ENCODE measurements around the gene OSBPL1A.

Gene OSBPL1A

GRCh38 chr18:24170360-24170759 lies 227.3 kb downstream of the OSBPL1A start:
- no peak for TF ChIP-seq EZH2phosphoT487 (IDR thresholded peaks at IDR 0.05; ENCODE audit: low read depth)
- TF ChIP-seq CTCF (IDR thresholded peaks at IDR 0.05; ENCODE audit: low read depth, low read length), result no peak
- H3K4me3 ChIP-seq (ENCODE audit: low read length), result no peak overlapping the region
- peaks cover 11% of the 10 kb centered on the region for H3K4me1 ChIP-seq (ENCODE audit: low read length)
- H3K27me3 ChIP-seq (ENCODE audit: low read depth, low read length), result 0 out of 2 replicates have a peak, but pooled peaks cover 4% of the 10 kb centered on the region
- no peak overlapping the region for H3K4me2 ChIP-seq (ENCODE audit: low read length)
- H3K9me3 ChIP-seq (ENCODE audit: insufficient read depth, low read length), result no peaks in the 10 kb centered on the region
- H3K27ac ChIP-seq (ENCODE audit: low read length), result no peak overlapping the region
- no peak overlapping the region for H3K9ac ChIP-seq (ENCODE audit: low read length)
- no peaks in the 10 kb centered on the region for H3K79me2 ChIP-seq (ENCODE audit: low read length)
- no peaks in the 10 kb centered on the region for H4K20me1 ChIP-seq (ENCODE audit: insufficient read depth, low read length)
- no peaks in the 10 kb centered on the region for H3K36me3 ChIP-seq (replicated peaks; ENCODE audit: low read depth, low read length)
- no peak overlapping the region for H2AFZ ChIP-seq (ENCODE audit: low read depth, low read length)

GRCh38 chr18:24168496-24168895 lies 229.1 kb downstream of the OSBPL1A start:
- peak overlapping the region; percentile 56 for H3K4me2 ChIP-seq (ENCODE audit: low read length)
- TF ChIP-seq EZH2phosphoT487 (IDR thresholded peaks at IDR 0.05; ENCODE audit: low read depth), result no peak
- no peak for TF ChIP-seq CTCF (IDR thresholded peaks at IDR 0.05; ENCODE audit: low read depth, low read length)
- no peaks in the 10 kb centered on the region for H3K79me2 ChIP-seq (ENCODE audit: low read length)
- H3K4me1 ChIP-seq (ENCODE audit: low read length), result peaks cover 11% of the 10 kb centered on the region
- no peaks in the 10 kb centered on the region for H3K9me3 ChIP-seq (ENCODE audit: insufficient read depth, low read length)
- no peaks in the 10 kb centered on the region for H3K36me3 ChIP-seq (replicated peaks; ENCODE audit: low read depth, low read length)
- no peaks in the 10 kb centered on the region for H4K20me1 ChIP-seq (ENCODE audit: insufficient read depth, low read length)
- no peak overlapping the region for H3K27ac ChIP-seq (ENCODE audit: low read length)
- H3K27me3 ChIP-seq (ENCODE audit: low read depth, low read length), result 0 out of 2 replicates have a peak, but pooled peaks cover 4% of the 10 kb centered on the region
- H3K4me3 ChIP-seq (ENCODE audit: low read length), result no peak overlapping the region
- H3K9ac ChIP-seq (ENCODE audit: low read length), result no peak overlapping the region
- no peak overlapping the region for H2AFZ ChIP-seq (ENCODE audit: low read depth, low read length)

- Histone ChIP-seq H3K4me3 (ENCODE audit: low read length) (no peak overlapping the region), H3K4me1 (ENCODE audit: low read length) (peaks cover 6% of the 10 kb centered on the region; the same call in 1 of the 2 replicates), H3K27me3 (ENCODE audit: low read depth, low read length) (no peaks in the 10 kb centered on the region), H3K36me3 (replicated peaks; ENCODE audit: low read depth, low read length) (no peaks in the 10 kb centered on the region), H2AFZ (ENCODE audit: low read depth, low read length) (no peak overlapping the region), H4K20me1 (ENCODE audit: insufficient read depth, low read length) (no peaks in the 10 kb centered on the region), H3K27ac (ENCODE audit: low read length) (no peak overlapping the region), H3K9ac (ENCODE audit: low read length) (no peak overlapping the region), H3K79me2 (ENCODE audit: low read length) (no peaks in the 10 kb centered on the region), H3K9me3 (ENCODE audit: insufficient read depth, low read length) (no peaks in the 10 kb centered on the region), H3K4me2 (ENCODE audit: low read length) (no peak overlapping the region)
- TF ChIP-seq EZH2phosphoT487 (IDR thresholded peaks at IDR 0.05; ENCODE audit: low read depth) (no peak), CTCF (IDR thresholded peaks at IDR 0.05; ENCODE audit: low read depth, low read length) (no peak)
Measured at GRCh38 chr18:24161304-24161703, 236.3 kb downstream of the OSBPL1A start.

- no peak overlapping the region for H3K9ac ChIP-seq (ENCODE audit: low read length)
- H3K36me3 ChIP-seq (replicated peaks; ENCODE audit: low read depth, low read length), result no peaks in the 10 kb centered on the region
- H3K4me3 ChIP-seq (ENCODE audit: low read length), result no peak overlapping the region
- no peak overlapping the region for H3K27ac ChIP-seq (ENCODE audit: low read length)
- no peaks in the 10 kb centered on the region for H3K79me2 ChIP-seq (ENCODE audit: low read length)
- no peaks in the 10 kb centered on the region for H3K9me3 ChIP-seq (ENCODE audit: insufficient read depth, low read length)
- no peaks in the 10 kb centered on the region for H4K20me1 ChIP-seq (ENCODE audit: insufficient read depth, low read length)
- TF ChIP-seq EZH2phosphoT487 (IDR thresholded peaks at IDR 0.05; ENCODE audit: low read depth), result no peak
- no peak for TF ChIP-seq CTCF (IDR thresholded peaks at IDR 0.05; ENCODE audit: low read depth, low read length)
- H3K4me2 ChIP-seq (ENCODE audit: low read length), result no peak overlapping the region
- peaks cover 6% of the 10 kb centered on the region; the same call in 1 of the 2 replicates for H3K4me1 ChIP-seq (ENCODE audit: low read length)
- no peaks in the 10 kb centered on the region for H3K27me3 ChIP-seq (ENCODE audit: low read depth, low read length)
- no peak overlapping the region for H2AFZ ChIP-seq (ENCODE audit: low read depth, low read length)
Measured at GRCh38 chr18:24160086-24160485, 237.5 kb downstream of the OSBPL1A start.

All from OCI-LY3 (cell line).